HG02759 (cell line): ENCODE data around the gene PYDC2.

Source experiments
- ATAC-seq: cut with Tn5 transposase; IDR thresholded peaks from one replicate; pipeline ENCODE4 v1.9.1; 2021; ENCODE audit warnings: mild to moderate bottlenecking, moderate library complexity; ENCODE audit not compliant: unreplicated experiment

Gene PYDC2

GRCh38 chr3:191461113-191461595, at the start of gene PYDC2:
Gene PYDC2 (plus strand): TSS chr3:191461163. CDS start chr3:191461163, 0 bp downstream.
- ATAC-seq: no peak

GRCh38 chr3:191412759-191413158, 48.2 kb upstream of the PYDC2 start:
- no peak for ATAC-seq

- no peak for ATAC-seq
Observed at GRCh38 chr3:191414286-191414685, 46.7 kb upstream of the PYDC2 start.

- no peak for ATAC-seq
Observed at GRCh38 chr3:191414732-191415131, 46.2 kb upstream of the PYDC2 start.

- no peak for ATAC-seq
Observed at GRCh38 chr3:191415566-191415965, 45.4 kb upstream of the PYDC2 start.

- ATAC-seq: peak; percentile 3
Observed at GRCh38 chr3:191417457-191417729, 43.6 kb upstream of the PYDC2 start.

- ATAC-seq: no peak
Observed at GRCh38 chr3:191420771-191421170, 40.2 kb upstream of the PYDC2 start.

- ATAC-seq: no peak
Observed at GRCh38 chr3:191424881-191425280, 36.1 kb upstream of the PYDC2 start.

- ATAC-seq: no peak
Observed at GRCh38 chr3:191425322-191425734, 35.6 kb upstream of the PYDC2 start.

GRCh38 chr3:191426311-191426710, 34.7 kb upstream of the PYDC2 start:
- no peak for ATAC-seq

- no peak for ATAC-seq
Observed at GRCh38 chr3:191428177-191428576, 32.8 kb upstream of the PYDC2 start.

GRCh38 chr3:191430103-191430502, 30.9 kb upstream of the PYDC2 start:
- ATAC-seq: no peak

- ATAC-seq: no peak
Observed at GRCh38 chr3:191431160-191431822, 29.7 kb upstream of the PYDC2 start.

GRCh38 chr3:191432162-191432561, 28.8 kb upstream of the PYDC2 start:
- no peak for ATAC-seq

- no peak for ATAC-seq
Observed at GRCh38 chr3:191434024-191434423, 26.9 kb upstream of the PYDC2 start.

- no peak for ATAC-seq
Observed at GRCh38 chr3:191435981-191436380, 25.0 kb upstream of the PYDC2 start.

GRCh38 chr3:191438150-191438814, 22.7 kb upstream of the PYDC2 start:
- ATAC-seq: no peak

GRCh38 chr3:191440532-191440931, 20.4 kb upstream of the PYDC2 start:
- no peak for ATAC-seq

GRCh38 chr3:191441687-191442086, 19.3 kb upstream of the PYDC2 start:
- no peak for ATAC-seq

- no peak for ATAC-seq
Observed at GRCh38 chr3:191444569-191444968, 16.4 kb upstream of the PYDC2 start.

GRCh38 chr3:191449256-191449655, 11.7 kb upstream of the PYDC2 start:
- ATAC-seq: no peak

GRCh38 chr3:191455257-191455952, 5.6 kb upstream of the PYDC2 start:
- ATAC-seq: peak; percentile 78
